HG02870 (cell line): ENCODE data around the gene SPN.
"Not testable (repeated sequence)": the region's sequence is repeated elsewhere in the genome, so short reads cannot be mapped to it uniquely, and the experiment has no call there.

Experiments used
- ATAC-seq: cut with Tn5 transposase; IDR thresholded peaks from one replicate; pipeline ENCODE4 v1.9.1; 2021; ENCODE audit warnings: mild to moderate bottlenecking, moderate library complexity; ENCODE audit not compliant: unreplicated experiment

Gene SPN

GRCh38 chr16:29645694-29646187 is 17.3 kb upstream of the SPN start:
- ATAC-seq, result no peak

- no peak for ATAC-seq
Measured at GRCh38 chr16:29646947-29647346, 16.1 kb upstream of the SPN start.

- no peak for ATAC-seq
Measured at GRCh38 chr16:29649588-29650494, 13.2 kb upstream of the SPN start.

- no peak for ATAC-seq
Measured at GRCh38 chr16:29650771-29651170, 12.3 kb upstream of the SPN start.

- no peak for ATAC-seq
Measured at GRCh38 chr16:29651774-29652349, 11.2 kb upstream of the SPN start.

GRCh38 chr16:29653471-29653870 is 9.6 kb upstream of the SPN start:
- ATAC-seq, result no peak

- ATAC-seq, result not testable (repeated sequence)
Measured at GRCh38 chr16:29653890-29654289, 9.2 kb upstream of the SPN start.

- no peak for ATAC-seq
Measured at GRCh38 chr16:29656688-29657523, 6.1 kb upstream of the SPN start.

- no peak for ATAC-seq
Measured at GRCh38 chr16:29658705-29659104, 4.3 kb upstream of the SPN start.

GRCh38 chr16:29662000-29662728 is 883 bp upstream of the SPN start:
- no peak for ATAC-seq

- no peak for ATAC-seq
Measured at GRCh38 chr16:29662729-29663015, 375 bp upstream of the SPN start.

- ATAC-seq, result no peak
Measured at GRCh38 chr16:29663807-29664090, 702 bp downstream of the SPN start.

- no peak for ATAC-seq
Measured at GRCh38 chr16:29664091-29664921, 1.3 kb downstream of the SPN start.

- no peak for ATAC-seq
Measured at GRCh38 chr16:29665294-29666077, 2.4 kb downstream of the SPN start.

- ATAC-seq, result not testable (repeated sequence)
Measured at GRCh38 chr16:29667322-29667610, 4.2 kb downstream of the SPN start.

- ATAC-seq, result no peak
Measured at GRCh38 chr16:29667755-29668154, 4.7 kb downstream of the SPN start.

GRCh38 chr16:29668267-29668666 is 5.2 kb downstream of the SPN start:
- ATAC-seq, result no peak

- no peak for ATAC-seq
Measured at GRCh38 chr16:29673501-29673900, 10.5 kb downstream of the SPN start.

- ATAC-seq, result no peak
Measured at GRCh38 chr16:29674188-29674587, 11.1 kb downstream of the SPN start.
